Naive thymus-derived CD4-positive, alpha-beta T cell (primary cell): Measurements from ENCODE around the gene SYNPR. TPM values are rescaled to one million over a fixed set of nuclear protein-coding genes. Genes with fewer than 3 reads are reported as not detected.

Source experiments
- ATAC-seq: fragments of 150-1000 bp; cut with Tn5 transposase; 2 replicates; pipeline ENCODE4 v1.10.0; 2021; ENCODE audit warnings: mild to moderate bottlenecking, moderate library complexity
- CTCF ChIA-PET: fragments of 350-600 bp; sonication (Branson Sonifier 250); formaldehyde crosslinking; loops from one replicate; lab custom pipeline; 2021; ENCODE audit warnings: antibody characterized with exemption; lab: Charles Lee
- POLR2A ChIA-PET: fragments of 350-600 bp; sonication (Branson Sonifier 250); formaldehyde crosslinking; loops from one replicate; lab custom pipeline; 2021; ENCODE audit warnings: antibody characterized with exemption, inconsistent platforms; lab: Charles Lee
- DNase-seq, 9 donors: peaks; one replicate each; pipeline versions ENCODE4 v3.0.0 to v3.0.0-alpha.2; 2020 to 2022; ENCODE audit warnings: mixed read lengths in 1 of 9
- H3K27ac ChIP-seq: one replicate; pipeline ENCODE4 v1.7.0; 2013; ENCODE audit warnings: mild to moderate bottlenecking, low read depth, low read length, moderate library complexity
- H3K27me3 ChIP-seq, 2 donors: one replicate each; pipeline ENCODE4 v1.7.0; 2013; ENCODE audit warnings: low read length in 2 of 2, mild to moderate bottlenecking in 2 of 2, moderate library complexity in 2 of 2; ENCODE audit not compliant: control insufficient read depth in 2 of 2, insufficient read depth in 2 of 2
- H3K36me3 ChIP-seq, 3 experiments: 1 replicate in 2 of 3; 2 replicates in 1 of 3; pipeline ENCODE4 v1.7.0; 2013; ENCODE audit warnings: low read length in 3 of 3, mild to moderate bottlenecking in 3 of 3, moderate library complexity in 1 of 3; ENCODE audit not compliant: insufficient read depth in 3 of 3, control insufficient read depth in 2 of 3
- H3K4me1 ChIP-seq, 2 donors: one replicate each; pipeline ENCODE4 v1.7.0; 2013; ENCODE audit warnings: low read length in 2 of 2, mild to moderate bottlenecking in 2 of 2, moderate library complexity in 1 of 2; ENCODE audit not compliant: control insufficient read depth in 2 of 2, insufficient read depth in 2 of 2
- H3K4me3 ChIP-seq: 2 replicates; pipeline ENCODE4 v1.7.0; 2013; ENCODE audit warnings: mild to moderate bottlenecking, low read length
- H3K9me3 ChIP-seq, 3 experiments: 1 replicate in 2 of 3; 2 replicates in 1 of 3; pipeline ENCODE4 v1.7.0; 2013; ENCODE audit warnings: low read length in 3 of 3; ENCODE audit not compliant: control insufficient read depth in 2 of 3
- H3K27ac Mint-ChIP-seq, 9 donors: one replicate each; pipeline ENCODE4 v1.8.0; 2020 to 2022; ENCODE audit warnings: mixed read lengths in 9 of 9, mild to moderate bottlenecking in 8 of 9, moderate library complexity in 5 of 9, inconsistent platforms in 2 of 9
- H3K27me3 Mint-ChIP-seq, 5 donors: one replicate each; pipeline ENCODE4 v1.8.0; 2021 to 2022; ENCODE audit warnings: mixed read lengths in 5 of 5, mild to moderate bottlenecking in 1 of 5
- H3K36me3 Mint-ChIP-seq, 5 donors: one replicate each; pipeline ENCODE4 v1.8.0; 2020 to 2022; ENCODE audit warnings: mixed read lengths in 5 of 5, mild to moderate bottlenecking in 3 of 5, inconsistent platforms in 1 of 5
- H3K4me1 Mint-ChIP-seq, 7 donors: one replicate each; pipeline ENCODE4 v1.8.0; 2020 to 2022; ENCODE audit warnings: mixed read lengths in 7 of 7, mild to moderate bottlenecking in 3 of 7, inconsistent platforms in 1 of 7
- H3K4me3 Mint-ChIP-seq, 10 donors: one replicate each; pipeline ENCODE4 v1.8.0; 2020 to 2022; ENCODE audit warnings: mild to moderate bottlenecking in 10 of 10, mixed read lengths in 10 of 10, moderate library complexity in 6 of 10, inconsistent platforms in 2 of 10
- H3K9me3 Mint-ChIP-seq, 11 donors: one replicate each; pipeline ENCODE4 v1.8.0; 2020 to 2022; ENCODE audit warnings: mixed read lengths in 11 of 11, mild to moderate bottlenecking in 4 of 11, inconsistent platforms in 1 of 11, moderate library complexity in 1 of 11
- intact Hi-C, 2 donors: fragments of 100-400 bp; cut with micrococcal nuclease; formaldehyde crosslinking; loops; one replicate each; pipeline ENCODE4 v1.15.1; 2023
- polyA plus RNA-seq, 2 donors: library from polyadenylated mRNA; unstranded; fragments of 300-500 nt; fragmentation: Illumina TruSeq; gene quantifications; one replicate each; pipeline ENCODE4 v1.2.3, GENCODE V29; 2021
- total RNA-seq, 6 experiments: library from RNA in 5 of 6; stranded (reverse) in 5 of 6; gene quantifications; 1 replicate in 5 of 6; 2 replicates in 1 of 6; pipeline ENCODE4 v1.2.3 and lab custom pipeline; 2021 to 2026

The SYNPR gene
- total and polyA plus RNA-seq, 7 experiments from 2014 or later, result not detected

DNA sequence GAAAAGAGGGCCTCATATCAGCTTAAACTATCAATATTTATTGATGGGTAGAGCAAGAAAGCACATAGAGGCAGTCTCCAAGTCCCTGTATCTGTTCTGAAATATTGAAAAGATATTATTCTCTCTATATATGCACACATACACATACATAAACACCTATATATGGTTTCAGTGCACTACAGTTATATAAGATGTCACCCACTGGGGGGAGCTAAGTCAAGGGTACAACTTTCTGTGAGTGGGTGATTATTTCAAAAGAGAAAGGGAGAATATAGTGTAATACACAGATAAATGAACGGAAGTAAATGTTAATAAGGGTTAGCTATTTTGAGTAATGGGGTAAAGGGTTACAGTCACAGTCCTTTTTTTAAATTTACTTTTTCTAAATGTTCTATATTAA lies 383.1 kb downstream of the SYNPR start:
- Mint-ChIP-seq H3K4me1 (no peaks in the 10 kb centered on the region), H3K4me3 (no peak overlapping the region), H3K36me3 (no peaks in the 10 kb centered on the region), H3K9me3 (peaks cover 0 to 2% (median 0%) of the 10 kb centered on the region in 11 donors), H3K27me3 (peaks cover 0 to 6% (median 0%) of the 10 kb centered on the region in 5 donors), H3K27ac (no peak overlapping the region)
- POLR2A ChIA-PET, result no interaction called here
- Histone ChIP-seq H3K9me3 (no peaks in the 10 kb centered on the region), H3K27ac (no peak overlapping the region), H3K36me3 (no peaks in the 10 kb centered on the region), H3K27me3 (no peaks in the 10 kb centered on the region), H3K4me3 (no peak overlapping the region), H3K4me1 (no peaks in the 10 kb centered on the region)
- CTCF ChIA-PET, result interaction anchor here (0.6 kb wide), 1 partner anchor 154 kb away, joined by 3 read pairs; no protein-coding TSS in a partner anchor
- DNase-seq (no peak), ATAC-seq (no peak)
- intact Hi-C loops, result no loop called here

DNA sequence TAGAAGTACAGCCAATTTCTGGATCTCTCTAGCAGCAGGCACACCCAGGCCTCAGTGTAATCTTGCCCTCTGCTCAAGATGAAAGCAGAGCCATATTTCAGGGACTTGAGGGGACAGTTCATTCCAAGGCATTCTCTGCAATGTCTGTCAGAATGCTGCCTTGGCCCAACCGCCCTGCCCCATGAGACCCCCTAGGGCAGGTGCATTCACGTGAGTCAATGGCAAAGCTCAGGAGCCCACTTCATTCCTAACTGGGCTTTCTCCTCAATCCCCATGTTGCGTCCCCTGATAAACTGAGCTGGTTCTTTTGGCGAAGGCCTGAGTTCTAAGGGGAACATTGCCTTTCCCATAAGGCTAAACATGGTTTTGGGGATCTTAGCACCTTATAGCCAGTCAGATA lies 383.9 kb downstream of the SYNPR start:
- no peaks in the 10 kb centered on the region for H3K4me1 Mint-ChIP-seq
- CTCF ChIA-PET, result no interaction called here
- no peak for ATAC-seq

DNA sequence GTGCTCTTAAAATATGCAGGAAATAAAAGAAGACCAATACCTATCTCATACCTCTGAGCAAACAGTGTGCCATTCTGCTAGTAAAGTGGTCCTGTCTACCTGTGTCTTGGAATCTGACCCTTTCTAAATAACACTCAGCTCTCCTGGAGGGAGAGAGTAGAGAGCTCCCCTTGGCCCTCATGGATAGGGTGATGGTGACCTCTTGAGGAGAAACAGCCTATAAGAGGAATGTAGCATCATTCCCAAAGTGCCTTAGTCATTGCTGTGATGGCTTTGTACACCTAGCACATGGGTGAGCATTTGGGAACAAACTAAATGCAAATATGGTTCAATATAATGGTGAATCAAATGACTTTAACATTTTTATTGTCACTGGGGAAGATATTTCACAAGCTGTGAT lies 384.4 kb downstream of the SYNPR start:
- no peaks in the 10 kb centered on the region for H3K4me1 Mint-ChIP-seq
- peaks cover 0 to 6% (median 0%) of the 10 kb centered on the region in 5 donors for H3K27me3 Mint-ChIP-seq
- ATAC-seq (no peak), DNase-seq (no peak)
- H3K4me3 Mint-ChIP-seq, result no peak overlapping the region
- peaks cover 0 to 2% (median 0%) of the 10 kb centered on the region in 11 donors for H3K9me3 Mint-ChIP-seq
- Histone ChIP-seq H3K9me3 (no peaks in the 10 kb centered on the region), H3K27me3 (no peaks in the 10 kb centered on the region), H3K27ac (no peak overlapping the region), H3K36me3 (no peaks in the 10 kb centered on the region), H3K4me1 (no peaks in the 10 kb centered on the region), H3K4me3 (no peak overlapping the region)
- H3K27ac Mint-ChIP-seq, result no peak overlapping the region
- intact Hi-C loops, result no loop called here
- ChIA-PET POLR2A (no interaction called here), CTCF (no interaction called here)
- no peaks in the 10 kb centered on the region for H3K36me3 Mint-ChIP-seq

More for the DNA sequence above, 383.9 kb downstream of the SYNPR start:
- Mint-ChIP-seq H3K4me3 (no peak overlapping the region), H3K36me3 (no peaks in the 10 kb centered on the region), H3K27me3 (peaks cover 0 to 6% (median 0%) of the 10 kb centered on the region in 5 donors), H3K9me3 (peaks cover 0 to 2% (median 0%) of the 10 kb centered on the region in 11 donors), H3K27ac (no peak overlapping the region)
- no peaks in the 10 kb centered on the region for H3K36me3 ChIP-seq
- no peaks in the 10 kb centered on the region for H3K27me3 ChIP-seq
- H3K4me3 ChIP-seq, result no peak overlapping the region
- intact Hi-C loops, result no loop called here
- H3K9me3 ChIP-seq, result no peaks in the 10 kb centered on the region
- no peaks in the 10 kb centered on the region for H3K4me1 ChIP-seq
- POLR2A ChIA-PET, result no interaction called here
- no peak overlapping the region for H3K27ac ChIP-seq
- no peak for DNase-seq
